GM18861 (cell line): Measurements from ENCODE around the gene AAK1.
A peak's percentile ranks its signal among the peaks of the same experiment; 100 is the strongest.
"Not testable (repeated sequence)": the region's sequence is repeated elsewhere in the genome, so short reads cannot be mapped to it uniquely, and the experiment has no call there.

Experiments used
- ATAC-seq: cut with Tn5 transposase; IDR thresholded peaks from one replicate; pipeline ENCODE4 v1.9.1; 2021; ENCODE audit not compliant: unreplicated experiment

Gene AAK1

DNA sequence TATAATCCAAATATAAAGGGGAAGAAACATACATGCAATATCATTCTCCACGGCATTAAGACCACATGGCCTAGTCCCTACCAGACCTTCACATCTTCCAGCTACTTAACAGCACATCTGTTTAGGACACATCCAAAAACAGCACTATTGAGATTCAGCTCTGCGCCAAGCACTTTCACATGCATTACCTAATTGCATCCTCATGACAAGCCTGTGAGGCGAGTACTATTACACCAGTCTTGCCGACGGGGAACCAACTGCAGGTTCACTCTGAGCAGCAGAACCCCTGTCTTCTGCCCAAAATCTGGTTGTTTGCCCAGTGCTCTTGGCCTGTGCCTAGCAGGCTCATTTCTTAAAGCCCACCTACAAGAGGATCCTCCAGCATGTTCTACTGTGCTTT lies 66.7 kb downstream of the AAK1 start:
- ATAC-seq = no peak

- ATAC-seq = no peak
Observed at GRCh38 chr2:69575926-69576325, 67.6 kb downstream of the AAK1 start.

DNA sequence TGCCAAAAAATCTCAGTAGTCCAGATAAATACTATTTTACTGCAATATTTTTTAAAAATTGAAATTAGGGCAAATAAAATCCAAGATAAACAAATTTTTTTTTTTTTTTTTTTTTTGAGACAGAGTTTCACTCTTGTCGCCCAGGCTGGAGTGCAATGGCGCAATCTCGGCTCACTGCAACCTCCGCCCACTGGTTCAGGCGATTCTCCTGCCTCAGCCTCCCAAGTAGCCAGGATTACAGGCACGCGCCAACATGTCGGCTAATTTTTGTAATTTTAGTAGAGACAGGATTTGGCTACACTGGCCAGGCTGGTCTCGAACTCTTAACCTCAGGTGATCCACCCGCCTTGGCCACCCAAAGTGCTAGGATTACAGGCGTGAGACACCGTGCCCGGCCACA lies 68.2 kb downstream of the AAK1 start:
- not testable (repeated sequence) for ATAC-seq

DNA sequence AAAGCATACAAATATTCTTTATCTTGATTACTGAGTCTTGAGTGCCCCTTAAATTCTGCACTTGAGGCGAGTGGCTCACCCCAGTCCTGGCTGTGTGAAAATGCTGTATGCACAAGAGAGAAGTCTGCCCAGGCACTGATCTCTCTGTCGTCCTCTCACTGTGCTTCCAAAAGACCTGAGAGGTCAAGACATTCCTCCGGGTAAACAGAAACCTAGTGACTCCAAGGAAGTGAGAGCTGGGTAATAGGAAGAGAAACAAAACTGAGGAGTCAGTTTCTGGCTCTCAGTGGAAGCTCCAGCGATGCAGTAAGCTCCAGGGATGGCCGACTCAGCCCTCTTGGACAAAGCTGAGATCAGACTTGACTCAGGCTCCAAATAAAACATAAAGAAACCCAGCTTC lies 70.9 kb downstream of the AAK1 start:
- ATAC-seq = no peak

DNA sequence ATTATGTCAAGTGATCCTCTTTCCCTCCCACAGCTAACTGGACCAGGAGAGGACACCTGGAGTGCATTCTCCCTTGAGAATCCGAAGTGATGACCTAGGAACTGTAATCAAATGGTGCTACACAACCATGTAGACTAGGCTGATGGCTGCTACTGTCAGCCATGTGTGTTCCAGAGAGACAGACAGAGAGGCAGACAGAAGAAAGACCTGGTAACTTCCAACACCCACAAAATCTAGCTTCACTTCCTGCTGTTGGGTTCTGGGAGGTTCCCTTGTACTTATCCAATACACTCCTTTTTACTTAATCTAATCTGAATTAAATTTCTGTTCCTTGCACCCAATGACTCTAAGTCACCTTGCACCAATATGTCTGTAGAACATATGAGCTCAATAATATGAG lies 72.3 kb downstream of the AAK1 start:
- ATAC-seq = no peak

GRCh38 chr2:69570474-69570873 lies 73.1 kb downstream of the AAK1 start:
- no peak for ATAC-seq

DNA sequence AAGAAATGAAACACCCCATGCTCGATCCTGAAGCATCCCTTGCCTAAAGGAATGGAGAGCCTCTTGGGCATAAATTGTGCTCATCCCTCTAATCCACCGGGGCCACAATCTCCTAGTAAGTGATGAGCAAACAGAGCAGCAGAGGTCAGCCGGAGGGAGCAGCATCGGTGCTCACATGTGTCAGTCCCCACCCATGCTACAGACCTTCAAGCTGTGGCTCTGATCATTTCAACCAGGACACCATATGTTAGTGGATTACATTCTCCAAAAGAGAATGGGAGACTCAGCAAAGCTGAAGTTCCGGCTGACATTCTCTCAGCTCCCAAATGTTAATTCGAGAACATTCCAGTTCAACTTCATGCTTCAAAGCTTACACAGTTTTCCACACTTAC lies 75.6 kb downstream of the AAK1 start:
- no peak for ATAC-seq

GRCh38 chr2:69567157-69567908 lies 76.2 kb downstream of the AAK1 start:
- no peak for ATAC-seq

DNA sequence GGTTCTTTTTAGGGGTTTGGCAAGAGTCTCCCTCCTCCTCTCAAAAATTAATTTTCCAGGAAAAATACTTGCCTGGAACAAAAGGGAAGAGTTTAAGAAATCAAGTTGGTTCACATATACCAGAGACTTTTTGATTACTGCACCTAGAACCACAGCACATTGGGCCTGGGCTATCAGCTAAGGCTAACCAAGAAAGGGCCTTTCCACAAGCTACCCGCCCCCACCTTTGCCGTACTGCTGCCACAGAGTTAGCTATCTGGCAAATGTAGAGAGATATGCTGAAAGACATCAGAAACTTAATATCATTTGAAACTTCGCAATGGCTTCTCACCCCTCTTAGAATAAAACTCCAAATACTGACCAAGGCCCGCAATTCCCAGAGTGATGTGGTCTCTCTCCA lies 76.9 kb downstream of the AAK1 start:
- ATAC-seq = no peak

DNA sequence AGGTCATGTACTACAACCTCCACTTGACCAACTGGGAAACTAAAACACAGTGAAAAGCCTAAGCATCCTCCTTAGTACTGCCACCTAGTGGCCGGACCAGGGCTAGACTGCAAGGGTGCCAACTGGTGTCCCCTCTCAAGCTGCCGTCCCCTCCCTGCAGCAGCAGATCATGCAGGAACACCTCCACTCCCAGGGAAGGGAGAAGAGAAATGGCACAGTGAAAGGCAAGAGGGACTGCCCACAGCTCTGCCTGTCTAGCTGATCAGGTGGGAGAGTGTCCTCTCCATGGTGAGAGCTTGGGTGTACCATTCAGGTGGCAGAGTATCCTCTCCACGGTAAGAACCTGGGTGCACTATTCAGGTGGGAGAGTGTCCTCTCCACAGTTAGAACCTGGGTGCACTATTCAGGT lies 78.1 kb downstream of the AAK1 start:
- peak; percentile 49 for ATAC-seq

DNA sequence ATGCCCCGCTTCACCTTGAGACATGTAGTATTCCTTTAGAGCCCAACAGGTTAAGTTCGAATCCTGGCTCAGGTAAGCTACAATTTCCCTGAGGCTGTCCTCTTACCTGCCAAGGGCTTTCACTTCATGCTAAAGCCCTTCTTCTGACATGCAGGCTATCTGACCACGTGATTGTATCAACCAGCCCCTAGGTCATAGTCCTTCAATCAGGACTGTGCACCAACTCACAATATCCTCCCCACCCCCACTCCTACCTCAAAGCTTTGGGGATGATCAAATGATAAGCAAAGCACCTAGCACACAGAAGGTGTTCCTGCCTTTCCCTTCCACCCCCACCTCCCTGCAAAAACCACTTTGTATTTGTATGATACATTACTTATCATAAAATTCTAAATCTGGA lies 78.9 kb downstream of the AAK1 start:
- ATAC-seq = no peak

DNA sequence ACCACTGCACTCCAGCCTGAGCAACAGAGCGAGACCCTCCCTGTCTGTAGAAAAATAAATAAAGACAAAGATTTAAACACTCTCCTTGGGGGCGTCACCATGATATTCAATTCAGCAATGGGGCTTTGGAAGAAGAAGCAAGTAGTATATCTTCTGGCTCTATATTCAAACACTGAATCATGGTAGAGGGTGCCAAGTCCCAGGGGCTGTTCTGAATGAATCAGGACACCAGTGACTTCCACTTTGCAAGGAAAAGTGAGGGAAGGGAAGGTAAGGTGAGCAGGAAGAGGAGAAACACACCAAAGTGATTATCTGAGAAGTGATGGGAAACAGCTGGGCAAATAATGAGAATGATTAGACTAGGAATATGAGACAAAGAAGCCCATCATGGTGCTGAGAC lies 80.5 kb downstream of the AAK1 start:
- no peak for ATAC-seq

- no peak for ATAC-seq
Observed at GRCh38 chr2:69561101-69561500, 82.4 kb downstream of the AAK1 start.

DNA sequence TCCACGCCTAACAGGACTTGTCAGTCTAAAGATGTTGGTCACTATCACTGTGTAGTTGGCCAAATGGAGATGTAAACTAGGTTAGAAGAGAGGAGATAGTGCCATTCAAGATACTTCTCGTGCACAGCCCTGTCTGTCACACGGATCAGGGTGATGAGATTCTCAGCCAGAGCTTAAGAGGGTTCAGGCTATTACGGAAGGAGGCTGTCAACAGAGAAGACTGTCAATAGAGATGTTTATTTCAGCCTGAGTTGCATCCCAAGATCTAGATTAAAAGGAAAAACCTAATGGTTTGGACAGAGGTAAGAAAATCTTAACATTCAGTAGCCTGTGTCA lies 83.4 kb downstream of the AAK1 start:
- peak; percentile 13 for ATAC-seq

- ATAC-seq = peak; percentile 66
Observed at GRCh38 chr2:69559442-69560146, 83.9 kb downstream of the AAK1 start.

GRCh38 chr2:69556008-69556407 lies 87.5 kb downstream of the AAK1 start:
- ATAC-seq = no peak

DNA sequence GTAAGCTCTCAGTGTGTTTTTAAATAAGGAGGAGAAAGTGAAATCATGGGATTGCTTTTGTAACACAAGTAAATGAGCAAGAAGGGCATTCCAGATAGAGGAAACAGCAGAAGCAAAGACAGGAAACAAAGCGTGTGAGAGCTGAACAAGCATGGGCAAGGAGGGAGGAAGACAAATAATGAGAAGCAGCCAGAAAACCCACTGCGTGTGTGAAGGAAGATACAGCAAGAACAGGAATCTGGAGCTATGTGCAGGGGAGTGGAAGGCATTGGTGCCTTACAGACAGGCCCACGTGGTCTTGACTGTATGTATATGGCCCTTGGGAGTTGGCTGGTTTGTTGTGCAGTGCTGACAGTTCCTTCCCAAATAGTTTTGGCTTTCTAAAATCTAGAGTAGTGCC lies 88.6 kb downstream of the AAK1 start:
- ATAC-seq = peak; percentile 62

DNA sequence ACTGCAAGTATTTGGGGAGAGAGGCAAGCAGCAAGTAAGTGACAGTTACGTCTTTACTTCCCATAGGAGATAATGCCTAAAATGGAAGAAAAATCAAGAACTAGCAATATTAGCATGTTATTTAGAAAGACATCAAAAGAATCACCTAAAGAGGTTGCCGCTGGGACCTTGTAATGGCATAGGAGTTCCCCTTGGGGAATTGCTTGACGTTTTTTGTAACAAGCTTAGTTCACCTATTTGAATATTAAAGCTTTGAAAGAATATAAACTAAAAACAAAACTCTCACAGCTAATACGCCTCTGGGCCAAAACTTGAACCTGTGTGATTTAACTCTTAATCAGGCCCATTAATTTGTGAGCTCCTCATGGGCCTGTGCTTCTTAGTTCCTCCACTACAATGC lies 89.0 kb downstream of the AAK1 start:
- ATAC-seq = peak; percentile 25

DNA sequence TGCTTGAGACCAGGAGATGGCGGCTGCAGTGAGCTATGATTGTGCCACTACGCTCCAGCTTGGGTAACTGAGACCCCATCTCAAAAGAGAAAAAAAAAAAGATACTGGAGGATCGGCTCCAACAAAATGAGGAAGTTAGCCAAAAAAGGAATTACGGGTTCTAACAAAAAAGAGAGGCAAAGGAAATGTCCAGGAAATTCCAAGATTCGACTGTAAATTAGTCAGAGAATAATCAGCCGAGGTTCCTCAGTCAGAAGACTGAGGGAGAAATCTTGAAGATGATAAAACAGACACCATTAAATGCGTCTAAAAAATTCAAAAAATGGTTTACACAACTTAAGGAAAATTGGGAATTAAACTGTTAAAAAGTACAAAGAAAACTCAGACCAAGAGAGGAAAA lies 89.5 kb downstream of the AAK1 start:
- no peak for ATAC-seq

DNA sequence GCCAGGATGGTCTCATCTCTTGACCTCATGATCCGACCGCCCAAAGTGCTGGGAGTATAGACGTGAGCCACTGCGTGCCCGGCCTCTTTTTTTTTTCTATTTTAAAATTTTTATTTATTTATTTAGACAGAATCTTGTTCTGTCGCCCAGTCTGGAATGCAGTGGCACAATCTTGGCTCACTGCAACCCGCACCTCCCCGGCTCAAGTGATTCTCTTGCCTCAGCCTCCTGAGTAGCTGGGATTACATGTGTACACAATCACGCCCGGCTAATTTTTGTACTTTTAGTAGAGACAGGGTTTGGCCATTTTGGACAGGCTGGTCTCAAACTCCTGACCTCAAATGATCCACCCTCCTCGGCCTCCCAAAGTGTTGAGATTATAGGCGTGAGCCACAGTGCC lies 93.0 kb downstream of the AAK1 start:
- ATAC-seq = not testable (repeated sequence)

- no peak for ATAC-seq
Observed at GRCh38 chr2:69549421-69549820, 94.1 kb downstream of the AAK1 start.

GRCh38 chr2:69547984-69548715 lies 95.4 kb downstream of the AAK1 start:
- no peak for ATAC-seq
